Measurements from ENCODE around the gene ZSCAN31. TPM values are rescaled to one million over a fixed set of nuclear protein-coding genes. Genes with fewer than 3 reads are reported as not detected.

The ZSCAN31 gene
- total and polyA plus RNA-seq, 3 donors from 2014 or later: 21.4 to 51.3 (median 29.0) TPM

DNA sequence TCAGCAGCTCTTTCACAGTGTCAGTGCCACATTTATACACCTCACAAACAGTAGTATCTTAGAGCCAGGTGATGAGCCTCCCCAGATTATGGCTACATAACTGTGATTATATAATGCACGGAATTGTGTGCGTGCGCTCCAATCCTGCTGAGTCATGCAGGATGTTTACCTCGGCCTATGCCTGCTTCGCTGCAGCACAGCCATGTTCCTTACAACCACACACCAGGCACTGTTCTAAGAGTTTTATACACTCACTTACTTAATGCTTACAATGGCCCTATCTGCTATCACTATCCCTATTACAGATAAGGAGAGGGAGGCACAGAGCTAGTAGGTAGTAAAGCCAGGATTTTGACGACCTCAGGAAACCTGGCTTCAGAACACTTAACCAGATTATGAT lies 21.1 kb upstream of the ZSCAN31 start:
- H3K36me3 ChIP-seq (ENCODE audit: low read depth, missing control alignments): no peaks in the 10 kb centered on the region
- H3K27me3 ChIP-seq: no peaks in the 10 kb centered on the region
- TF ChIP-seq POLR2A (IDR thresholded peaks at IDR 0.05): no peak
- TF ChIP-seq, protein P1, sequence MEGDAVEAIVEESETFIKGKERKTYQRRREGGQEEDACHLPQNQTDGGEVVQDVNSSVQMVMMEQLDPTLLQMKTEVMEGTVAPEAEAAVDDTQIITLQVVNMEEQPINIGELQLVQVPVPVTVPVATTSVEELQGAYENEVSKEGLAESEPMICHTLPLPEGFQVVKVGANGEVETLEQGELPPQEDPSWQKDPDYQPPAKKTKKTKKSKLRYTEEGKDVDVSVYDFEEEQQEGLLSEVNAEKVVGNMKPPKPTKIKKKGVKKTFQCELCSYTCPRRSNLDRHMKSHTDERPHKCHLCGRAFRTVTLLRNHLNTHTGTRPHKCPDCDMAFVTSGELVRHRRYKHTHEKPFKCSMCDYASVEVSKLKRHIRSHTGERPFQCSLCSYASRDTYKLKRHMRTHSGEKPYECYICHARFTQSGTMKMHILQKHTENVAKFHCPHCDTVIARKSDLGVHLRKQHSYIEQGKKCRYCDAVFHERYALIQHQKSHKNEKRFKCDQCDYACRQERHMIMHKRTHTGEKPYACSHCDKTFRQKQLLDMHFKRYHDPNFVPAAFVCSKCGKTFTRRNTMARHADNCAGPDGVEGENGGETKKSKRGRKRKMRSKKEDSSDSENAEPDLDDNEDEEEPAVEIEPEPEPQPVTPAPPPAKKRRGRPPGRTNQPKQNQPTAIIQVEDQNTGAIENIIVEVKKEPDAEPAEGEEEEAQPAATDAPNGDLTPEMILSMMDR (IDR thresholded peaks at IDR 0.05): no peak
- no peak overlapping the region for H3K27ac ChIP-seq
- intact Hi-C loops (cut with DNase I; ENCODE audit: low total_unique reads): no loop called here
- no peaks in the 10 kb centered on the region for H3K9me3 ChIP-seq
- H3K4me3 ChIP-seq: no peak overlapping the region
- DNase-seq: no peak
- peaks cover 4% of the 10 kb centered on the region for H3K4me1 ChIP-seq
- 81 to 91% methylated on average over 6 of the region's 6 CpGs for WGBS, 2 donors

DNA sequence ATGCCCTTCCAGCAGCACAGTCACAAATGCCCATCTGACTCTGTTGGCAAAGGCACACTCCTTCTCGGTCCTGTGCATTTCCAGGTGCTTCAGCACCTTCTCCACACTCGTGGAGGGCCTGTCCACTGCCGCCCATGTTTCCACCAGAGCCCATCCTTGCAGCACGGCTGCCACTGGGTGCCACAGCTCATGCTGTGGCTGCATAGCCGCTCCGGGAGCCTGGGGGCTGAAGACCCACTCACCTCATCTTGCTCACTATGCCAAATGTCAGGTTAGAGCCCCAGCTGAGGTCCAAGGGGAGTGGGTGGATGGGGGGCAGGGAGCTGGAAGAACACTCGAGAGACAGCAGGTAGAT lies 20.7 kb upstream of the ZSCAN31 start:
- TF ChIP-seq POLR2A (IDR thresholded peaks at IDR 0.05): no peak
- TF ChIP-seq, protein P1 (IDR thresholded peaks at IDR 0.05): no peak
- Histone ChIP-seq H3K4me1 (peaks cover 6% of the 10 kb centered on the region), H3K27ac (no peak overlapping the region), H3K4me3 (no peak overlapping the region), H3K27me3 (no peaks in the 10 kb centered on the region), H3K36me3 (ENCODE audit: low read depth, missing control alignments) (no peaks in the 10 kb centered on the region), H3K9me3 (no peaks in the 10 kb centered on the region)
- intact Hi-C loops (cut with DNase I; ENCODE audit: low total_unique reads): no loop called here
- 76 to 78% methylated on average over 7 of the region's 7 CpGs for WGBS, 2 donors
- DNase-seq: no peak

DNA sequence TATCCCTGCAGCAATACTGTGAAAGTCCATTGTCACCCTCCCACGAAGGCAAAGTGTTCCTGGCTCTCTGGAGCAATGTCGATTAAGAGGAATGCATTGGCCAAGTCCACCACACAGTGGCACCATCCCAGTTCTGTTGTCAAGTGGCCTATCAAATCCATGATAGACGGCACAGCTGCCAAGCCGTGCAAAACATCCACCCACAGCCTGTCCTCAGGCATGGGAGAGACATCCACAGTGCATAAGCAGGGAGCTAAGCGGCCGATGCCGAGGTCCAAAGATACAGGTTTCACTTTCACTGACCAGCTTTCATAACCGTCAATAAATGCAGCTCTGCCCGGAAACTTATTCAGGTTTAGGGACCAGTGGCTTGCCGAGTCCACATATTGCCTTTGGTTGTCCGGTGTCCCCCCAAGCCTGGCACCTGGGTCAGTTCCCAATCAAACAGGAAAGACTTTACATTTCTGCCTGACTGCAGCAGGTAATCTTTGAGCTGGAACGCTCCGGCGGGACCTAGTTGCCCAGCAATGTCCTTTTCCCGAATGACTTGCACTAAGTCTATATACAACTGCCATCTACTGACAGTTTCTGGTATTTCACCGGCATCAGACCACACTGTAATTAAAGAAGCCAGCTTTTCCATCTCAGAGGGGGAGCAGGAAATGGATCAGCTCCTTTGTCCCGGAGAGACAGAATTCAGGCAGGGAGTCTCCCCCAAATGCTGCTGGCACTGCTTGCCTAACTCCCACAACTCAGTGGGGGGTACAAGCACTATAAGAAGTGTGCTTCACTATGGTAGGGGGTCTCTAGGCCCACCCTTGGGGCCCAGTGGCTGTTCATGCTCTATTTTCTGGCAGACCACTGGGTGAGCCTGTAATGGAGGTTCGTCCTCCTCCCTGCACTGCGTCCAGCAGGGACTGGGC lies 20.1 kb upstream of the ZSCAN31 start:
- WGBS, 2 donors: 21 to 23% methylated on average over 17 to 19 of the region's 19 CpGs
- Histone ChIP-seq H3K27ac (peak overlapping the region; percentile 75 to 78), H3K9me3 (no peaks in the 10 kb centered on the region), H3K4me1 (peaks cover 12% of the 10 kb centered on the region), H3K36me3 (ENCODE audit: low read depth, missing control alignments) (no peaks in the 10 kb centered on the region), H3K27me3 (no peaks in the 10 kb centered on the region), H3K4me3 (peak overlapping the region; percentile 50 to 65)
- peak; percentile 88 for DNase-seq
- no peak for TF ChIP-seq POLR2A (IDR thresholded peaks at IDR 0.05)
- TF ChIP-seq, protein P1 (IDR thresholded peaks at IDR 0.05): peak; percentile 77 to 88 (median 83)
- intact Hi-C loops (cut with DNase I; ENCODE audit: low total_unique reads): no loop called here

DNA sequence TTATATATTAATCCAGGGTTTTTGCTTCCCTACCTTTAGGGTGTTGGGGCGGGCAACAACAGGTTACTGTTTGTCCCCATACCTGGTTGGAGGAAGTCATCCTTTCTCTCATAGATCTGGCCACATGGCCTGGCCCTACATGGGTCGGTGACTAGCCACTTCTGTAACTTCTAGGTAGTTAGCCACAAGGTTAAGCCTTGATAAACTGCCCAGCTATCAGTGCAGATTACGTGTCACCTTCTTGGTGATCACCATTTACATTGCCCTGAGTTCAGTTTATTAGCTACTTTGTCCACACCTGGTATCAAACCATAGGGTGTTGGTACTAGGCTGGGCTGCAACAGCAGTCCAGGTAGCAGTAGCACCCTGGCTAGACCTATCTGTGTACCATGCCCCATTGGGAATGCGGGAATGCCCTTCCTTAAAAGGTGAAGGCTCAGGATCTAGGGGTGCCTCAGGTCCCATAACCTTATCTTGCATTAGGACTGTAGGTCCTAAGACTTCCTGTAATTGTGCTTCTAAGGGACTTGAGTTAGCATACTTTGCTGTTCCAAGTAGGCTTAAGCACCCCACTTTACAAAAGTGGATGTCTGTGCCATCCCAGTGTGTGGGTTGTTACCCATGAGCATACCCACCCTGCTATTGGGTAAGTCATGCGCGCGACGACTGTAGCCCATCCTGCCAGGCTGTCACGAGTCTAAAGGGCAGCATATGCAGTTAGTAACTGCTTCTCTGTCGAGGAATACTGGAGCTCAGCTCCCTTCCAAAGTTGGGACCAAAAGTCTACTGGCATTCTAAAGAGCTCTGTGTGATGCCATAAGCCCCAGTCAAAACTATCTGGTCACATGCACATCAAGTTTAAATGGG lies 19.0 kb upstream of the ZSCAN31 start:
- intact Hi-C loops (cut with DNase I; ENCODE audit: low total_unique reads): no loop called here
- Histone ChIP-seq H3K27me3 (no peaks in the 10 kb centered on the region), H3K27ac (peak overlapping the region in 1 of 2 donors; percentile 78), H3K36me3 (ENCODE audit: low read depth, missing control alignments) (no peaks in the 10 kb centered on the region), H3K4me1 (peaks cover 19% of the 10 kb centered on the region), H3K9me3 (no peaks in the 10 kb centered on the region), H3K4me3 (no peak overlapping the region)
- TF ChIP-seq, protein P1 (IDR thresholded peaks at IDR 0.05): no peak
- no peak for TF ChIP-seq POLR2A (IDR thresholded peaks at IDR 0.05)
- WGBS, 2 donors: 83 to 100% methylated on average over 4 to 10 of the region's 10 CpGs
- DNase-seq: no peak
